ENCODE results near the gene POSTN. TPM values are rescaled to one million over a fixed set of nuclear protein-coding genes. Genes with fewer than 3 reads are reported as not detected.
"Not testable (repeated sequence)": the region's sequence is repeated elsewhere in the genome, so short reads cannot be mapped to it uniquely, and the experiment has no call there.

Gene POSTN
- total RNA-seq, 1 donor from 2014 or later: 0.48 TPM

- ATAC-seq: no peak
Measured at GRCh38 chr13:37599519-37599918, 951 bp upstream of the POSTN start.

GRCh38 chr13:37597477-37598025, 1.0 kb downstream of the POSTN start:
- ATAC-seq (no peak), DNase-seq (ENCODE audit: low spot score) (no peak)

More at GRCh38 chr13:37599519-37599918, 951 bp upstream of the POSTN start:
- DNase-seq (ENCODE audit: low spot score): no peak

GRCh38 chr13:37596805-37597204, 1.8 kb downstream of the POSTN start:
- ATAC-seq (no peak), DNase-seq (ENCODE audit: low spot score) (no peak)

- no peak for ATAC-seq
Measured at GRCh38 chr13:37595162-37595561, 3.4 kb downstream of the POSTN start.

GRCh38 chr13:37594550-37594949, 4.0 kb downstream of the POSTN start:
- DNase-seq (ENCODE audit: low spot score) (no peak), ATAC-seq (no peak)

More at GRCh38 chr13:37595162-37595561, 3.4 kb downstream of the POSTN start:
- no peak for DNase-seq (ENCODE audit: low spot score)

- not testable (repeated sequence) for ATAC-seq; DNase-seq (ENCODE audit: low spot score)
Measured at GRCh38 chr13:37589381-37589780, 9.2 kb downstream of the POSTN start.

GRCh38 chr13:37587236-37587635, 11.3 kb downstream of the POSTN start:
- no peak for DNase-seq (ENCODE audit: low spot score)
- ATAC-seq: no peak

- DNase-seq (ENCODE audit: low spot score): no peak
- no peak for ATAC-seq
Measured at GRCh38 chr13:37586164-37586563, 12.4 kb downstream of the POSTN start.

- DNase-seq (ENCODE audit: low spot score) (no peak), ATAC-seq (no peak)
Measured at GRCh38 chr13:37585541-37585940, 13.0 kb downstream of the POSTN start.

- DNase-seq (ENCODE audit: low spot score): no peak
- no peak for ATAC-seq
Measured at GRCh38 chr13:37576601-37577000, 22.0 kb downstream of the POSTN start.

- DNase-seq (ENCODE audit: low spot score): no peak
- no peak for ATAC-seq
Measured at GRCh38 chr13:37565425-37565824, 33.1 kb downstream of the POSTN start.

GRCh38 chr13:37561031-37561430, 37.5 kb downstream of the POSTN start:
- no peak for ATAC-seq
- no peak for DNase-seq (ENCODE audit: low spot score)

GRCh38 chr13:37560526-37560925, 38.0 kb downstream of the POSTN start:
- no peak for ATAC-seq
- DNase-seq (ENCODE audit: low spot score): no peak

GRCh38 chr13:37558766-37559165, 39.8 kb downstream of the POSTN start:
- not testable (repeated sequence) for ATAC-seq; DNase-seq (ENCODE audit: low spot score)

GRCh38 chr13:37546087-37546486, 52.5 kb downstream of the POSTN start:
- DNase-seq (ENCODE audit: low spot score) (no peak), ATAC-seq (no peak)

- ATAC-seq: no peak
- no peak for DNase-seq (ENCODE audit: low spot score)
Measured at GRCh38 chr13:37544995-37545394, 53.6 kb downstream of the POSTN start.

GRCh38 chr13:37539976-37540605, 58.5 kb downstream of the POSTN start:
- ATAC-seq: no peak
- no peak for DNase-seq (ENCODE audit: low spot score)

- ATAC-seq (no peak), DNase-seq (ENCODE audit: low spot score) (no peak)
Measured at GRCh38 chr13:37539170-37539569, 59.4 kb downstream of the POSTN start.

- DNase-seq (ENCODE audit: low spot score) (no peak), ATAC-seq (no peak)
Measured at GRCh38 chr13:37535501-37535900, 63.1 kb downstream of the POSTN start.

- ATAC-seq (no peak), DNase-seq (ENCODE audit: low spot score) (no peak)
Measured at GRCh38 chr13:37534676-37535075, 63.9 kb downstream of the POSTN start.

- ATAC-seq (no peak), DNase-seq (ENCODE audit: low spot score) (no peak)
Measured at GRCh38 chr13:37534181-37534580, 64.4 kb downstream of the POSTN start.

GRCh38 chr13:37531049-37531448, 67.5 kb downstream of the POSTN start:
- no peak for ATAC-seq
- no peak for DNase-seq (ENCODE audit: low spot score)

All from left lobe of liver (tissue), 2 donors.